ENCODE data around the gene BICRA. TPM values are rescaled to one million over a fixed set of nuclear protein-coding genes. Genes with fewer than 3 reads are reported as not detected.
"Not testable (repeated sequence)": the region's sequence is repeated elsewhere in the genome, so short reads cannot be mapped to it uniquely, and the experiment has no call there.

The BICRA gene
- total and polyA plus RNA-seq, 2 of the 4 experiments (the other 2 are of a cell fraction), result 1.8 to 3.5 TPM

- TF ChIP-seq, protein P1, sequence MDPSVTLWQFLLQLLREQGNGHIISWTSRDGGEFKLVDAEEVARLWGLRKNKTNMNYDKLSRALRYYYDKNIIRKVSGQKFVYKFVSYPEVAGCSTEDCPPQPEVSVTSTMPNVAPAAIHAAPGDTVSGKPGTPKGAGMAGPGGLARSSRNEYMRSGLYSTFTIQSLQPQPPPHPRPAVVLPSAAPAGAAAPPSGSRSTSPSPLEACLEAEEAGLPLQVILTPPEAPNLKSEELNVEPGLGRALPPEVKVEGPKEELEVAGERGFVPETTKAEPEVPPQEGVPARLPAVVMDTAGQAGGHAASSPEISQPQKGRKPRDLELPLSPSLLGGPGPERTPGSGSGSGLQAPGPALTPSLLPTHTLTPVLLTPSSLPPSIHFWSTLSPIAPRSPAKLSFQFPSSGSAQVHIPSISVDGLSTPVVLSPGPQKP (IDR thresholded peaks at IDR 0.05; ENCODE audit: borderline replicate concordance, low read depth, low read length), result no peak
Measured at GRCh38 chr19:47663911-47664771, 55.2 kb downstream of the BICRA start (continued).

DNA sequence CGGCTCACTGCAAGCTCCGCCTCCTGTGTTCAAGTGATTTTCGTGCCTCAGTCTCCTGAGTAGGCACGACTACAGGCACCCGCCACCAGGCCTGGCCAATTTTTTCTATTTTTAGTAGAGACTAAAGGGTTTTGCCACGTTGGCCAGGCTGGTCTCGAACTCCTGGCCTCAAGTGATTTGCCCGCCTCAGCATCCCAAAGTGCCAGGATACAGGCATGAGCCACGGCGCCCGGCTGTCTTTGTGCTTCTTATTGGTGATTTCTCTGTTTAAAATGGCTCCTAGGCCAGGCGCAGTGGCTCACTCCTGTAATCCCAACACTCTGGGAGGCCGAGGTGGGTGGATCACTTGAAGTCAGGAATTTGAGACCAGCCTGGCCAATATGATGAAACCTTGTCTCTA, 59.6 kb downstream of the BICRA start:
- dilution Hi-C loops (cut with HindIII; ENCODE audit: low sequenced_read_pairs, unreplicated experiment); H2BK20ac ChIP-seq (ENCODE audit: low read depth, low read length); H3K9me3 ChIP-seq (ENCODE audit: control insufficient read depth, insufficient read depth, low read length); in situ Hi-C loops (cut with MboI; ENCODE audit: low sequenced_read_pairs); ATAC-seq (ENCODE audit: low read depth); H3K14ac ChIP-seq (replicated peaks; ENCODE audit: low read depth, low read length); H3K56ac ChIP-seq (ENCODE audit: extremely low read depth, insufficient read depth, low read length); CTCF ChIA-PET; H2AK5ac ChIP-seq (ENCODE audit: low read depth, low read length); H2BK15ac ChIP-seq (ENCODE audit: low read depth, low read length); H4K8ac ChIP-seq (ENCODE audit: low read depth in 2 of 2, low read length in 2 of 2); H2BK120ac ChIP-seq (ENCODE audit: low read depth, low read length); H3K9ac ChIP-seq (ENCODE audit: low read depth, low read length); H4K91ac ChIP-seq (ENCODE audit: insufficient read depth, low read depth, low read length); H3K27ac ChIP-seq (ENCODE audit: insufficient read depth, low read length); BruUV-seq (replicated peaks); H4K5ac ChIP-seq (ENCODE audit: low read depth, low read length); H3K4me3 ChIP-seq (ENCODE audit: insufficient read depth, low read depth, low read length); H2AFZ ChIP-seq (replicated peaks; ENCODE audit: low read length, poor library complexity); H3K4me2 ChIP-seq (ENCODE audit: low read depth, low read length); H3K27me3 ChIP-seq (ENCODE audit: control insufficient read depth, insufficient read depth, low read length); H2AK9ac ChIP-seq (replicated peaks; ENCODE audit: low read depth, low read length, poor library complexity); POLR2A ChIA-PET (ENCODE audit: unreplicated experiment); H3K18ac ChIP-seq (ENCODE audit: low read depth, low read length); H3K23ac ChIP-seq (ENCODE audit: low read depth, low read length); H2BK5ac ChIP-seq (ENCODE audit: low read depth, low read length, poor library complexity, severe bottlenecking); H3K4ac ChIP-seq (ENCODE audit: low read depth, low read length); DNase-seq: not testable (repeated sequence)
- peaks cover 36% of the 10 kb centered on the region for H3K9me1 ChIP-seq (ENCODE audit: insufficient read depth, low read length)
- peaks cover 52% of the 10 kb centered on the region for H4K20me1 ChIP-seq (ENCODE audit: insufficient read depth, low read length)
- intact Hi-C loops (cut with micrococcal nuclease), result loop anchor here (10.0 kb wide), 1 partner anchor 154 kb away; the partner anchor contains the start of gene NAPA
- H3K4me1 ChIP-seq (ENCODE audit: control insufficient read depth, insufficient read depth, low read length), result peaks cover 19% of the 10 kb centered on the region
- peaks cover 20% of the 10 kb centered on the region for H3K36me3 ChIP-seq (ENCODE audit: control insufficient read depth, insufficient read depth, low read length)
- WGBS, 2 experiments (ENCODE audit: extremely low coverage in 2 of 2, insufficient read length in 1 of 2), result 97% methylated on average over 6 of the region's 13 CpGs; no CpG with 5 or more reads in 1 of the 2 experiments
- peaks cover 42 to 89% of the 10 kb centered on the region in 2 experiments for H3K79me1 ChIP-seq (ENCODE audit: low read depth in 1 of 2, low read length in 2 of 2)
